Measurements from ENCODE around the gene ZNF541. TPM values are rescaled to one million over a fixed set of nuclear protein-coding genes. Genes with fewer than 3 reads are reported as not detected.
"Not testable (repeated sequence)": the region's sequence is repeated elsewhere in the genome, so short reads cannot be mapped to it uniquely, and the experiment has no call there.

Gene ZNF541
- total RNA-seq, 2 donors from 2014 or later: 0.23 to 13.9 TPM

GRCh38 chr19:47587295-47587694 is 14.3 kb upstream of the ZNF541 start:
- Histone ChIP-seq H3K27ac (no peak overlapping the region), H3K4me3 (no peak overlapping the region), H3K36me3 (no peaks in the 10 kb centered on the region), H3K9me3 (no peaks in the 10 kb centered on the region), H3K4me1 (replicated peaks) (no peaks in the 10 kb centered on the region), H3K27me3 (replicated peaks; ENCODE audit: insufficient read depth) (no peaks in the 10 kb centered on the region)
- TF ChIP-seq CTCF (IDR thresholded peaks at IDR 0.05): no peak
- TF ChIP-seq POLR2A (IDR thresholded peaks at IDR 0.05): no peak
- TF ChIP-seq POLR2AphosphoS5 (IDR thresholded peaks at IDR 0.05): no peak
- 87% methylated on average over 4 of the region's 4 CpGs for WGBS
- no peak for DNase-seq (ENCODE audit: low spot score)
- intact Hi-C loops (cut with DNase I): no loop called here

GRCh38 chr19:47583161-47583560 is 10.2 kb upstream of the ZNF541 start:
- H3K4me3 ChIP-seq; H3K27me3 ChIP-seq (replicated peaks; ENCODE audit: insufficient read depth); H3K9me3 ChIP-seq; H3K36me3 ChIP-seq; intact Hi-C loops (cut with DNase I); H3K4me1 ChIP-seq (replicated peaks); DNase-seq (ENCODE audit: low spot score); H3K27ac ChIP-seq: not testable (repeated sequence)
- WGBS: 63% methylated on average over 1 of the region's 1 CpG

GRCh38 chr19:47582320-47582909 is 9.5 kb upstream of the ZNF541 start:
- H3K4me1 ChIP-seq (replicated peaks): no peaks in the 10 kb centered on the region
- intact Hi-C loops (cut with DNase I): no loop called here
- TF ChIP-seq POLR2A (IDR thresholded peaks at IDR 0.05): no peak
- no peak for TF ChIP-seq POLR2AphosphoS5 (IDR thresholded peaks at IDR 0.05)
- no peak for TF ChIP-seq CTCF (IDR thresholded peaks at IDR 0.05)
- H3K4me3 ChIP-seq: no peak overlapping the region
- H3K36me3 ChIP-seq: no peaks in the 10 kb centered on the region
- WGBS: 41% methylated on average over 6 of the region's 6 CpGs
- no peaks in the 10 kb centered on the region for H3K27me3 ChIP-seq (replicated peaks; ENCODE audit: insufficient read depth)
- H3K27ac ChIP-seq: no peak overlapping the region
- DNase-seq (ENCODE audit: low spot score): no peak
- H3K9me3 ChIP-seq: no peaks in the 10 kb centered on the region

GRCh38 chr19:47581605-47582319 is 8.8 kb upstream of the ZNF541 start:
- no peaks in the 10 kb centered on the region for H3K36me3 ChIP-seq
- no peak overlapping the region for H3K4me3 ChIP-seq
- WGBS: 43% methylated on average over 6 of the region's 6 CpGs
- H3K27ac ChIP-seq: peak overlapping the region in 1 of 2 donors; percentile 39
- no peaks in the 10 kb centered on the region for H3K27me3 ChIP-seq (replicated peaks; ENCODE audit: insufficient read depth)
- no peaks in the 10 kb centered on the region for H3K9me3 ChIP-seq
- intact Hi-C loops (cut with DNase I): no loop called here
- peak; percentile 87 for DNase-seq (ENCODE audit: low spot score)
- no peak for TF ChIP-seq POLR2A (IDR thresholded peaks at IDR 0.05)
- TF ChIP-seq POLR2AphosphoS5 (IDR thresholded peaks at IDR 0.05): peak; percentile 79
- H3K4me1 ChIP-seq (replicated peaks): no peaks in the 10 kb centered on the region

GRCh38 chr19:47580397-47580796 is 7.4 kb upstream of the ZNF541 start:
- Histone ChIP-seq H3K9me3 (no peaks in the 10 kb centered on the region), H3K4me3 (no peak overlapping the region)
- WGBS: 93% methylated on average over 3 of the region's 3 CpGs

GRCh38 chr19:47572635-47573034 is 313 bp downstream of the ZNF541 start:
- intact Hi-C loops (cut with DNase I): no loop called here
- 66% methylated on average over 22 of the region's 22 CpGs for WGBS
- no peak for DNase-seq (ENCODE audit: low spot score)
- no peak overlapping the region for H3K27ac ChIP-seq
- H3K36me3 ChIP-seq: no peaks in the 10 kb centered on the region
- no peak overlapping the region for H3K4me3 ChIP-seq
- H3K27me3 ChIP-seq (replicated peaks; ENCODE audit: insufficient read depth): no peaks in the 10 kb centered on the region
- H3K4me1 ChIP-seq (replicated peaks): no peaks in the 10 kb centered on the region
- TF ChIP-seq CTCF (IDR thresholded peaks at IDR 0.05) (no peak), POLR2A (IDR thresholded peaks at IDR 0.05) (no peak), POLR2AphosphoS5 (IDR thresholded peaks at IDR 0.05) (no peak)
- no peaks in the 10 kb centered on the region for H3K9me3 ChIP-seq

More at GRCh38 chr19:47580397-47580796, 7.4 kb upstream of the ZNF541 start:
- no peak for DNase-seq (ENCODE audit: low spot score)
- H3K4me1 ChIP-seq (replicated peaks): no peaks in the 10 kb centered on the region
- no peak overlapping the region for H3K27ac ChIP-seq
- intact Hi-C loops (cut with DNase I): no loop called here
- no peaks in the 10 kb centered on the region for H3K36me3 ChIP-seq
- TF ChIP-seq POLR2A (IDR thresholded peaks at IDR 0.05): no peak
- no peak for TF ChIP-seq POLR2AphosphoS5 (IDR thresholded peaks at IDR 0.05)
- no peaks in the 10 kb centered on the region for H3K27me3 ChIP-seq (replicated peaks; ENCODE audit: insufficient read depth)

Data from prostate gland (tissue), 2 donors.